Activated gamma-delta T cell treated with Interleukin-2 at 50 U/mL for 16 hours (primary cell): Measurements from ENCODE around the gene SH3BGR.
A peak's percentile ranks its signal among the peaks of the same experiment; 100 is the strongest.
"Not testable (repeated sequence)": the region's sequence is repeated elsewhere in the genome, so short reads cannot be mapped to it uniquely, and the experiment has no call there.

Experiments used
- DNase-seq: peaks from one replicate; pipeline ENCODE4 v3.0.0-alpha.2; 2020

SH3BGR gene

GRCh38 chr21:39518055-39518846 is 66.5 kb downstream of the SH3BGR start:
- peak; percentile 27 for DNase-seq

GRCh38 chr21:39518847-39519210 is 67.1 kb downstream of the SH3BGR start:
- DNase-seq: no peak

- DNase-seq: no peak
Observed at GRCh38 chr21:39519835-39520234, 68.1 kb downstream of the SH3BGR start.

- DNase-seq: no peak
Observed at GRCh38 chr21:39523399-39523798, 71.6 kb downstream of the SH3BGR start.

- DNase-seq: no peak
Observed at GRCh38 chr21:39523915-39524314, 72.1 kb downstream of the SH3BGR start.

- no peak for DNase-seq
Observed at GRCh38 chr21:39525129-39525528, 73.4 kb downstream of the SH3BGR start.

GRCh38 chr21:39525601-39526000 is 73.8 kb downstream of the SH3BGR start:
- DNase-seq: no peak

- DNase-seq: no peak
Observed at GRCh38 chr21:39527067-39527595, 75.4 kb downstream of the SH3BGR start.

- no peak for DNase-seq
Observed at GRCh38 chr21:39527664-39528381, 76.1 kb downstream of the SH3BGR start.

GRCh38 chr21:39529026-39529425 is 77.3 kb downstream of the SH3BGR start:
- no peak for DNase-seq

- DNase-seq: no peak
Observed at GRCh38 chr21:39531064-39531463, 79.3 kb downstream of the SH3BGR start.

- no peak for DNase-seq
Observed at GRCh38 chr21:39531840-39532239, 80.1 kb downstream of the SH3BGR start.

GRCh38 chr21:39533545-39534380 is 82.0 kb downstream of the SH3BGR start:
- DNase-seq: no peak

- DNase-seq: no peak
Observed at GRCh38 chr21:39535646-39536437, 84.1 kb downstream of the SH3BGR start.

GRCh38 chr21:39536835-39537234 is 85.1 kb downstream of the SH3BGR start:
- DNase-seq: no peak

- no peak for DNase-seq
Observed at GRCh38 chr21:39537571-39537970, 85.8 kb downstream of the SH3BGR start.

GRCh38 chr21:39538453-39539042 is 86.8 kb downstream of the SH3BGR start:
- DNase-seq: no peak

GRCh38 chr21:39540367-39540766 is 88.6 kb downstream of the SH3BGR start:
- not testable (repeated sequence) for DNase-seq

GRCh38 chr21:39542736-39543135 is 91.0 kb downstream of the SH3BGR start:
- no peak for DNase-seq

- no peak for DNase-seq
Observed at GRCh38 chr21:39546522-39546921, 94.8 kb downstream of the SH3BGR start.

- DNase-seq: no peak
Observed at GRCh38 chr21:39552856-39553255, 101.1 kb downstream of the SH3BGR start.

- no peak for DNase-seq
Observed at GRCh38 chr21:39553331-39553730, 101.6 kb downstream of the SH3BGR start.
